ENCODE measurements around the gene LIMD2. TPM values are rescaled to one million over a fixed set of nuclear protein-coding genes. Genes with fewer than 3 reads are reported as not detected.

The LIMD2 gene
- total and polyA plus RNA-seq, 2 experiments from 2014 or later, result 20.7 to 31.1 TPM

GRCh38 chr17:63701456-63701820, 1.5 kb upstream of the LIMD2 start:
- Histone ChIP-seq H3K27ac (no peak overlapping the region), H4K20me1 (ENCODE audit: insufficient read depth, poor library complexity, severe bottlenecking) (no peaks in the 10 kb centered on the region), H3K9me3 (ENCODE audit: low read depth) (no peaks in the 10 kb centered on the region), H3K4me1 (ENCODE audit: insufficient read depth) (peaks cover 15% of the 10 kb centered on the region), H3K4me3 (no peak overlapping the region), H3K27me3 (no peaks in the 10 kb centered on the region), H3K9me2 (replicated peaks; ENCODE audit: insufficient read depth) (no peaks in the 10 kb centered on the region), H3K4me2 (peak overlapping the region; percentile 94), H3K79me2 (no peaks in the 10 kb centered on the region), H3K36me3 (replicated peaks; ENCODE audit: insufficient read depth, low read depth) (no peaks in the 10 kb centered on the region), H2AFZ (no peak overlapping the region)
- no peak for DNase-seq (ENCODE audit: low spot score)
- WGBS (ENCODE audit: low lambda C conversion rate, missing lambda C conversion rate), result 87% methylated on average over 10 of the region's 10 CpGs
- TF ChIP-seq EZH2 (IDR thresholded peaks at IDR 0.05; ENCODE audit: borderline replicate concordance) (no peak), EZH2phosphoT487 (IDR thresholded peaks at IDR 0.05; ENCODE audit: low read depth, severe bottlenecking, unreplicated experiment) (no peak), CTCF (IDR thresholded peaks at IDR 0.05; ENCODE audit: poor library complexity) (no peak)

GRCh38 chr17:63700528-63701455, 867 bp upstream of the LIMD2 start:
- Histone ChIP-seq H3K27me3 (no peaks in the 10 kb centered on the region), H3K4me2 (peak overlapping the region; percentile 94), H2AFZ (peak overlapping the region; percentile 76), H3K36me3 (replicated peaks; ENCODE audit: insufficient read depth, low read depth) (no peaks in the 10 kb centered on the region), H4K20me1 (ENCODE audit: insufficient read depth, poor library complexity, severe bottlenecking) (no peaks in the 10 kb centered on the region), H3K4me1 (ENCODE audit: insufficient read depth) (peaks cover 15% of the 10 kb centered on the region), H3K9me3 (ENCODE audit: low read depth) (no peaks in the 10 kb centered on the region), H3K79me2 (no peaks in the 10 kb centered on the region), H3K27ac (peak overlapping the region; percentile 73), H3K4me3 (peak overlapping the region; percentile 58), H3K9me2 (replicated peaks; ENCODE audit: insufficient read depth) (no peaks in the 10 kb centered on the region)
- 17% methylated on average over 64 of the region's 88 CpGs for WGBS (ENCODE audit: low lambda C conversion rate, missing lambda C conversion rate)
- peak; percentile 48 for DNase-seq (ENCODE audit: low spot score)
- TF ChIP-seq EZH2 (IDR thresholded peaks at IDR 0.05; ENCODE audit: borderline replicate concordance) (no peak), EZH2phosphoT487 (IDR thresholded peaks at IDR 0.05; ENCODE audit: low read depth, severe bottlenecking, unreplicated experiment) (no peak), CTCF (IDR thresholded peaks at IDR 0.05; ENCODE audit: poor library complexity) (no peak)

GRCh38 chr17:63698886-63699637, 863 bp downstream of the LIMD2 start:
- 11% methylated on average over 18 of the region's 45 CpGs for WGBS (ENCODE audit: low lambda C conversion rate, missing lambda C conversion rate)
- Histone ChIP-seq H3K27ac (peak overlapping the region; percentile 37), H4K20me1 (ENCODE audit: insufficient read depth, poor library complexity, severe bottlenecking) (no peaks in the 10 kb centered on the region), H3K4me3 (peak overlapping the region; percentile 58), H3K9me2 (replicated peaks; ENCODE audit: insufficient read depth) (no peaks in the 10 kb centered on the region), H2AFZ (peak overlapping the region; percentile 60), H3K79me2 (no peaks in the 10 kb centered on the region), H3K4me1 (ENCODE audit: insufficient read depth) (peaks cover 15% of the 10 kb centered on the region), H3K36me3 (replicated peaks; ENCODE audit: insufficient read depth, low read depth) (no peaks in the 10 kb centered on the region), H3K9me3 (ENCODE audit: low read depth) (no peaks in the 10 kb centered on the region), H3K4me2 (peak overlapping the region; percentile 94), H3K27me3 (no peaks in the 10 kb centered on the region)
- DNase-seq (ENCODE audit: low spot score), result peak; percentile 45
- TF ChIP-seq EZH2phosphoT487 (IDR thresholded peaks at IDR 0.05; ENCODE audit: low read depth, severe bottlenecking, unreplicated experiment), result no peak
- no peak for TF ChIP-seq CTCF (IDR thresholded peaks at IDR 0.05; ENCODE audit: poor library complexity)
- TF ChIP-seq EZH2 (IDR thresholded peaks at IDR 0.05; ENCODE audit: borderline replicate concordance), result no peak

All from hepatocyte (in vitro differentiated cells).